Astrocyte (in vitro differentiated cells and primary cell): ENCODE measurements around the gene ZNF775.

Source experiments
- EZH2 ChIP-seq: IDR thresholded peaks from 2 replicates; pipeline ENCODE4 v1.6.1; 2012; ENCODE audit warnings: mild to moderate bottlenecking, low read length, inconsistent platforms; ENCODE audit not compliant: insufficient read depth
- TF ChIP-seq, protein P1 (sequence below): IDR thresholded peaks from 2 replicates; pipeline ENCODE4 v1.5.1; 2011; ENCODE audit warnings: low read depth, mild to moderate bottlenecking, inconsistent platforms, low read length, moderate library complexity; ENCODE audit not compliant: insufficient read depth

DNA sequence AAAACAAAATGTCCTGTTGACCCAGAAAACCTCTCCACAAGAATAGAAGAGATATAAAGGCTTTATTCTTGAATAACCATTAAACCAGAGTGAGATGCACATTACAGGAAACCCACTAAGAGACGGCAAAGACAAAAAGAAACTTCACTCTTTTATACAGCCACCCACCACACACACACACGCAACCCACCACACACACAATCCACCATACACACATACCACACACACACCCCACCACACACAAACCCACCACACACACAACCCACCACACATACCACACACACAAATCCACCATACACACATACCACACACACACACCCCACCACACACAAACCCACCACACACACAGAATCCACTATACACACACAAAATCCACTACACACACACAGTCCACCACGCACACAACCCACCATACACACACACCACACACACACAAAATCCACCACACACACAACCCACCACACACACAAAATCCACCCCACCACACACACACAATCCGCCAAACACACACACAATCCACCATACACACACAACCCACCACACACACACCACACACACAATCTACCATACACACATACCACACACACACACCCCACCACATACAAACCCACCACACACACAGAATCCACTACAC is 20.0 kb upstream of the ZNF775 start:
- TF ChIP-seq, protein P1, sequence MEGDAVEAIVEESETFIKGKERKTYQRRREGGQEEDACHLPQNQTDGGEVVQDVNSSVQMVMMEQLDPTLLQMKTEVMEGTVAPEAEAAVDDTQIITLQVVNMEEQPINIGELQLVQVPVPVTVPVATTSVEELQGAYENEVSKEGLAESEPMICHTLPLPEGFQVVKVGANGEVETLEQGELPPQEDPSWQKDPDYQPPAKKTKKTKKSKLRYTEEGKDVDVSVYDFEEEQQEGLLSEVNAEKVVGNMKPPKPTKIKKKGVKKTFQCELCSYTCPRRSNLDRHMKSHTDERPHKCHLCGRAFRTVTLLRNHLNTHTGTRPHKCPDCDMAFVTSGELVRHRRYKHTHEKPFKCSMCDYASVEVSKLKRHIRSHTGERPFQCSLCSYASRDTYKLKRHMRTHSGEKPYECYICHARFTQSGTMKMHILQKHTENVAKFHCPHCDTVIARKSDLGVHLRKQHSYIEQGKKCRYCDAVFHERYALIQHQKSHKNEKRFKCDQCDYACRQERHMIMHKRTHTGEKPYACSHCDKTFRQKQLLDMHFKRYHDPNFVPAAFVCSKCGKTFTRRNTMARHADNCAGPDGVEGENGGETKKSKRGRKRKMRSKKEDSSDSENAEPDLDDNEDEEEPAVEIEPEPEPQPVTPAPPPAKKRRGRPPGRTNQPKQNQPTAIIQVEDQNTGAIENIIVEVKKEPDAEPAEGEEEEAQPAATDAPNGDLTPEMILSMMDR: no peak
- TF ChIP-seq EZH2: no peak
